Measurements from ENCODE around the gene CARS2.

- TF ChIP-seq GATA2 (IDR thresholded peaks at IDR 0.05; ENCODE audit: low read depth, low read length) (no peak), GATA3 (IDR thresholded peaks at IDR 0.05; ENCODE audit: low read depth, low read length) (no peak)
Measured at GRCh38 chr13:110629735-110630134, 76.2 kb downstream of the CARS2 start.
